GM18907 (cell line): Measurements from ENCODE around the gene CARNS1.
A peak's percentile ranks its signal among the peaks of the same experiment; 100 is the strongest.

Experiments used
- ATAC-seq: cut with Tn5 transposase; IDR thresholded peaks from one replicate; pipeline ENCODE4 v1.9.1; 2021; ENCODE audit warnings: mild to moderate bottlenecking, moderate library complexity; ENCODE audit not compliant: unreplicated experiment

CARNS1 gene

GRCh38 chr11:67409261-67409666 lies 6.2 kb upstream of the CARNS1 start:
- ATAC-seq, result peak; percentile 43

GRCh38 chr11:67409781-67410368 lies 5.6 kb upstream of the CARNS1 start:
- peak; percentile 9 for ATAC-seq

GRCh38 chr11:67410369-67410831 lies 5.1 kb upstream of the CARNS1 start:
- no peak for ATAC-seq

- no peak for ATAC-seq
Observed at GRCh38 chr11:67410984-67411784, 4.3 kb upstream of the CARNS1 start.

GRCh38 chr11:67411785-67412152 lies 3.7 kb upstream of the CARNS1 start:
- ATAC-seq, result no peak

- ATAC-seq, result no peak
Observed at GRCh38 chr11:67412495-67413179, 2.8 kb upstream of the CARNS1 start.

GRCh38 chr11:67413266-67413849 lies 2.1 kb upstream of the CARNS1 start:
- ATAC-seq, result no peak

GRCh38 chr11:67416416-67417335 lies 1.2 kb downstream of the CARNS1 start:
- ATAC-seq, result no peak

- ATAC-seq, result no peak
Observed at GRCh38 chr11:67417425-67417824, 1.9 kb downstream of the CARNS1 start.

- no peak for ATAC-seq
Observed at GRCh38 chr11:67418476-67419281, 3.2 kb downstream of the CARNS1 start.

- ATAC-seq, result no peak
Observed at GRCh38 chr11:67419325-67420049, 4.0 kb downstream of the CARNS1 start.

GRCh38 chr11:67420147-67420645 lies 4.7 kb downstream of the CARNS1 start:
- no peak for ATAC-seq

- peak; percentile 77 for ATAC-seq
Observed at GRCh38 chr11:67420646-67421429, 5.4 kb downstream of the CARNS1 start.

- no peak for ATAC-seq
Observed at GRCh38 chr11:67421430-67422031, 6.1 kb downstream of the CARNS1 start.

GRCh38 chr11:67422891-67423290 lies 7.4 kb downstream of the CARNS1 start:
- ATAC-seq, result no peak

GRCh38 chr11:67423466-67423865 lies 8.0 kb downstream of the CARNS1 start:
- ATAC-seq, result no peak

GRCh38 chr11:67423891-67424613 lies 8.6 kb downstream of the CARNS1 start:
- no peak for ATAC-seq
